GM18870 (cell line): ENCODE results near the gene PDE8A.
"Not testable (repeated sequence)": the region's sequence is repeated elsewhere in the genome, so short reads cannot be mapped to it uniquely, and the experiment has no call there.

Experiments used
- ATAC-seq: cut with Tn5 transposase; IDR thresholded peaks from one replicate; pipeline ENCODE4 v1.9.1; 2021; ENCODE audit warnings: moderate library complexity; ENCODE audit not compliant: unreplicated experiment

PDE8A gene

GRCh38 chr15:85008474-85009260 is 27.0 kb downstream of the PDE8A start:
- no peak for ATAC-seq

GRCh38 chr15:85009435-85009834 is 27.8 kb downstream of the PDE8A start:
- ATAC-seq: no peak

- ATAC-seq: no peak
Observed at GRCh38 chr15:85010071-85010385, 28.4 kb downstream of the PDE8A start.

- ATAC-seq: no peak
Observed at GRCh38 chr15:85010386-85011159, 28.9 kb downstream of the PDE8A start.

- no peak for ATAC-seq
Observed at GRCh38 chr15:85011160-85011571, 29.5 kb downstream of the PDE8A start.

GRCh38 chr15:85011724-85012123 is 30.1 kb downstream of the PDE8A start:
- not testable (repeated sequence) for ATAC-seq

- ATAC-seq: no peak
Observed at GRCh38 chr15:85013785-85014184, 32.1 kb downstream of the PDE8A start.

- no peak for ATAC-seq
Observed at GRCh38 chr15:85014932-85015331, 33.3 kb downstream of the PDE8A start.

GRCh38 chr15:85016275-85016674 is 34.6 kb downstream of the PDE8A start:
- ATAC-seq: no peak

GRCh38 chr15:85019815-85020590 is 38.3 kb downstream of the PDE8A start:
- ATAC-seq: no peak

GRCh38 chr15:85021409-85021808 is 39.8 kb downstream of the PDE8A start:
- no peak for ATAC-seq

GRCh38 chr15:85022860-85023403 is 41.3 kb downstream of the PDE8A start:
- no peak for ATAC-seq

GRCh38 chr15:85024003-85024402 is 42.3 kb downstream of the PDE8A start:
- ATAC-seq: no peak

GRCh38 chr15:85024509-85025336 is 43.1 kb downstream of the PDE8A start:
- ATAC-seq: no peak

GRCh38 chr15:85025516-85026251 is 44.0 kb downstream of the PDE8A start:
- ATAC-seq: no peak

- ATAC-seq: no peak
Observed at GRCh38 chr15:85026304-85027032, 44.8 kb downstream of the PDE8A start.

GRCh38 chr15:85027033-85027380 is 45.4 kb downstream of the PDE8A start:
- ATAC-seq: no peak

- ATAC-seq: no peak
Observed at GRCh38 chr15:85027421-85027820, 45.8 kb downstream of the PDE8A start.

- ATAC-seq: no peak
Observed at GRCh38 chr15:85028416-85028815, 46.8 kb downstream of the PDE8A start.
